TTC549 (cell line): ENCODE data around the gene BCAS1.

Experiments
- FAIRE-seq: peaks from 2 replicates; lab custom pipeline; 2012; peaks lifted over from hg19 to GRCh38; lab: Jason Lieb, UNC

Gene BCAS1

DNA sequence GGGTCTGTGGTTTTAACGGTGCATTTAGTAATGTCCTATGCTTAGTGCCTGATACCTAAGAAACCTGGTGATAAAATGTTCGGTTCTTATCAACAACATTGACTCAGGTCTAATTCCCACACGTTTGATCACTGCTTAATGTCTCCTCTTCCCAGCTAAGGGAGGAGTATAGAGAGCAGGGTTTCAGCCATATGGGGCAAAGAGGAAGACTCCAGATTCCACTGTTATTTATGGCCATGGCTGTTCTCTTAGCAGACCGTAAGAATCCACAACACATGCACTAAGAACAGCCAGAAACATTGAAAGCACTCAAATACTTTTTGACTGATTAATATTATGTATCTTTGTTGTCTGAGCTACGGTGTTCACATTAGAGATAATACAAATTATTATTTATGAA lies 112.1 kb downstream of the BCAS1 start:
- no peak for FAIRE-seq

DNA sequence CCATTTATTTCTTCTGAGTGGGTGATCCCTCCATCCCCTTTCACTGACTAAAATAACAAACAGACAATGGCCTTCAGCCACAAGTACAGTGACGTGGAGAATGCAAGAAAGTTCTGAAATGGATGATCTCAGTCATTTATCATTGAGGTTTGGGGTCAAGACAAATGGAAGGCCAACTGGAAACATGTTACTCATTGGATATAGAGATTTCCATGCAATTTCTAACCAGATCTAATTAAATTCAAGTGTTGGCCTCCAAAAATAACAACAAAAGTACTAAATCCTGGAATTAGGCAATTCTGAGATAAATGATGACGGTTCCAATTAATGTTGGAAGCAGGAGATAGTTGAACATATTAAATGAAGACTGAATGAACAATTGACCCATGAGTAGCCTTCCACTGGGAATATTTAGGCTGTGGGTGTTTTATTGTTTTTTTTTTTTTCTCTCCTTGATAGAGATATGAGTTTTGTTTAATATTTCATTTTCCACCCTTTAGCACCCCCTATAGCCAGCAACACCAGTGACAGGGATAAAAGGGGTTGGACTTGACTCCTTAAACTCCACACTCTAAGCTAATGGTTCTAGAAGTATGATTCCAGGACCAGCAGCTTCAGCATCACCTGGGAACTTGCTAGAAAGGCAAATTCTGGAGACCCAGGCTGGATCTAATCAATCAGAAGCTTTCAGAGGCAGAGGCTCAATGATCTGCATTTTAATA lies 112.8 kb downstream of the BCAS1 start:
- no peak for FAIRE-seq

DNA sequence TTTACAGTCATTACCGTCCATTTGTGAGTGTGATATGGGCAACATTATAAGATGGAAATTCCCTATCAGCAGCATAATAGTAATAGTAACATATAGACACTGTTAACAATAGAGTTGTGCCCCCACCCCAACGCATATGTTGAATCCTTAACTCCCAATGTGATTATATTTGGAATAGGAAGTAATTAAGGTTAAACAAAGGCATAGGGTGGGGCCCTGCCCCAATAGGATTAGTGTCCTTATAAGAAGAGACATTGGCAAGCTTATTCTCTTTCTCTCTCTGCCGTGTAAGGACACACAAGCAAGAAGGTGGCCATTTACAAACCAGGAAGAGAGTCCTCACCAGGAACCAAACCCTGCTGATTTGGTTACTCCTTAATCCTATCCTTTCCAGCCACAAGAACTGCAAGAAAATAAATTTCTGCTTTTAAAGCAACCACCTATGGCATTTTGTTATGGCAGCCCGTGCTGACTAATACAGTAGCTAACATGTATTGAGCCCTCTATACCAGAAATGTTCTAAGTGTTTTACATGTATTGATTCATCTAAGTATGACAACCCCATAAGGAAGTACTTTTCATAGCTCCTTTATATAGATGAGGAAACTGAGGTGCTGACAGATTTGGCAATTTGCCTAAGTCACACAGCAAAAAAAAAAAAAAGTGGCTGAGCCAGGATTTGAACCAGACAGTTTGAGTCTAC lies 114.2 kb downstream of the BCAS1 start:
- FAIRE-seq = no peak

DNA sequence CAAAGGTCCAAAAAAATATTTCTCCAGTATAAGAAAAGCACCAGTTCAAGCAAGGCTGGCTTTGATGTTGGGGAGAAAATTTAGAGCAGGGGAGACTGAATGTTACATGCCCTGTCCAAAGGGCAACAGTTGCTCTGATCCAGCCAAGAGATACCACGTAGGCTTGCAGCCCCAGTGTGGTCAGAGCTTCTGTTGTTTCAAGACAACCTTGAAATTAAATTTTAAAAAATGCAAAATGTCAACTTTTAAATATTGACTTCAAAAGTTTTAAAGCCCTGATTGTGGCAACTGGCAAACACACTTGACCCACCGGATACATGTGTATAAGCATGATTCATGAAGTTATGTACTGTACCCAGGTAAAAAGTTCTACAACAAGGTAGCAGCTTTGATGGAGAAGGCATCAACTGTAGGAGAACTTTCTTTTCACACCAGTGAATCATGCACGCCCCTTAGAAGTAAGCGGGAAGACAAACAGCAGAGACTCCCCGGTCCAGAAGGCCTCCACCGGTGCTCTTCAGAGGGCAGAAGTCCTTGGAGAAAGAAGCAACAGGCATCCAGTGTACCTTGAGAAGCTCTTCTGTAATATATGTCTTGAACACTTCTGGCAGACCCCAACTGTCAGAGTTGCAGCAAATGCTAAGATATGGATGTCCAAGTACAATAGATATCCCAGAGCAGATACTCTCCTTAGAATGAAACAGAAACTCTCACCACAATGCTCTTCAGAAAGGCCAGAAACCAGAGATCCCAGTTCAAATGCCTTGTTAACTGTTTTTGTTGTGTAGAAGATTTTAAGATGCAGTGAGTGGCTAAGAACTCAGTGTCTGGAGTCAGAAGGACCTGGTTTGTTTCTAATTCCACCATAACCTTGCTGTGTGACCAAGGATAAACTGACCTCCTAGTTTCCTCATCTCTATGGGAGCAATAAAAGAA lies 115.4 kb downstream of the BCAS1 start:
- no peak for FAIRE-seq

DNA sequence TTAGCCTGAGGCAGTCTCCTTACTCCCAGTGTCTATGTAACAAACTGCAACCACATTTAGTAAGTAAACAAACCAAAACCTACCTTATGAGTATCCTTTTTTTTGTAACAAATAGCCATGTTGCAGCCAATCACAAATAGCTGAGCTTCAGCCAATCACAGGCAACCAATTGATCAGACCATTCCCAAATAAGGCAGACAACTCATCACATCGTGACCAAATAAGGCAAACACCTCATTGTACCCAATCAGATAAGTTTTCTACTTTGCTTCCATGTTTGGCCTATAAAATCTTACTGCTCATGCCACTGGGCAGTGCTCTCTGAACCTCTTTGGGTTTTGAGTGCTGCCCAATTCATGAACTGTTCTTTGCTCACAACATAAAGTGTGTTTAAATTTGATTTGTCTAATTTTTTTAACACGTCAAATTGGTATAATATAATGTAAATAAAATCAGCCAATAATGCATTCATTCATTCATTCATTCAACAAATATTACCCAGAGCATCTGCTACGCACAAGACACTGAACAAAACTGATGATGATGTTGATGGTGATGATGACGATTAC lies 117.8 kb downstream of the BCAS1 start:
- no peak for FAIRE-seq

DNA sequence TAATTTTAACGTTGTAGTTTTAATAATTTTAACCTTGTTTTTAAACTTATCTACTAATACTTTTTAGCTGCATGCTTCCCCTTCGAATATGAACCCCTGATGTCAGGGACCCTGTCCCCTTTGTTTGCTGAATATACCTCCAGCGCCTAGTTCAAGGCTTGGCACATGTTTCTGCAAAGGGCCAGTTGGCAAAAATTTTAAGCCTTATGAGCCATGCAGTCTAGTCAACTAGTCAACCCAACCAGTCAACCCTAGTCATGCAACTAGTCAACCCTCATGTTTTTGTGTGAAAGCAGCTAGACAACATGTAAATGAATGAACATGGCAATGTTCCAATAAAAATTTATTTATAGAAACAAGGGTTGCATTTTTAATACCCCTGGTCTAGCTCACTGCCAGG lies 119.8 kb downstream of the BCAS1 start:
- no peak for FAIRE-seq

DNA sequence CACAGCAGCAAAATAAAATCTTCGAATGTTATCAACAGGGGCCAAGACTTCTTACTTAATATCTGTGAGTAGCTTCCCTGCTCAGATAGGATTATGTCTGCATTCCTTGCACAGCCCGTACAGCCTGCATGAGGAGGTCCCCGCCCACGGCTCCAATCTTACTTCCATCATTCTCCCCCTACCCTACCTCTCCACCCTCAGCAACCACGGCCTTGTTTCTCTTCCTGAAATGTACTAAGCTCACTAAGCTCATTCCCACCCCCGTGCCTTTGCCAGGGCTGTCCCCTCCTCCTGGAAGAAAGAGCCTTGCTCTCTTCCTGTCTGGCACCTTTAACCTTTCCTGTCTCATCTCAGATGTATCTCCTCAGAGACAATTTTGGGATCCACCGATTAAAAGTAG lies 120.4 kb downstream of the BCAS1 start:
- no peak for FAIRE-seq

DNA sequence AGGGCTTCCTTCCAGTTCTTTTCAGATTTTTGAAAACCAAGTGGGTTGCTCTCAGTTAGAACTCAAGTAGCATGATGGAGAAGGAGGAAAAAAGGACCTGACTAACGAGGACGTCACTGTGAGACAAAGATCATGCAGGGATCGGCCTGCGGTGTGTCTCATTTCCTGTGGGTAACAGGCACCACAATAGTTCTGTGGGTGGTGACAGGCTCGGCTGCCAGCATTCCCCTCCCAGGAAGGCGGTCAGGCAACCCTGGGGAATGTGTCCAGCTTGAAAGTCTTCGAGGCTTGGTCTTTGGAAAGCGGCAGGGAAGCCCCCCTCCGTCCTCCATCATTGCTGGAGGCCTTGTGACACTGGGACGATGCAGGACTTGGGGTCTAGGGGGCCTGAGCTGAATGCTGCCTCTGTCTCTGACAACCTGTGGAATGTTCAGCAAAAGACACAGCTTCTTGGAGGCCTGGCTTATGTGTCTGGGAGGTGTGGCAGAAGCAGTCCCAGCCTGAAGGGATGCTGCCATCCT lies 121.0 kb downstream of the BCAS1 start:
- FAIRE-seq = no peak

DNA sequence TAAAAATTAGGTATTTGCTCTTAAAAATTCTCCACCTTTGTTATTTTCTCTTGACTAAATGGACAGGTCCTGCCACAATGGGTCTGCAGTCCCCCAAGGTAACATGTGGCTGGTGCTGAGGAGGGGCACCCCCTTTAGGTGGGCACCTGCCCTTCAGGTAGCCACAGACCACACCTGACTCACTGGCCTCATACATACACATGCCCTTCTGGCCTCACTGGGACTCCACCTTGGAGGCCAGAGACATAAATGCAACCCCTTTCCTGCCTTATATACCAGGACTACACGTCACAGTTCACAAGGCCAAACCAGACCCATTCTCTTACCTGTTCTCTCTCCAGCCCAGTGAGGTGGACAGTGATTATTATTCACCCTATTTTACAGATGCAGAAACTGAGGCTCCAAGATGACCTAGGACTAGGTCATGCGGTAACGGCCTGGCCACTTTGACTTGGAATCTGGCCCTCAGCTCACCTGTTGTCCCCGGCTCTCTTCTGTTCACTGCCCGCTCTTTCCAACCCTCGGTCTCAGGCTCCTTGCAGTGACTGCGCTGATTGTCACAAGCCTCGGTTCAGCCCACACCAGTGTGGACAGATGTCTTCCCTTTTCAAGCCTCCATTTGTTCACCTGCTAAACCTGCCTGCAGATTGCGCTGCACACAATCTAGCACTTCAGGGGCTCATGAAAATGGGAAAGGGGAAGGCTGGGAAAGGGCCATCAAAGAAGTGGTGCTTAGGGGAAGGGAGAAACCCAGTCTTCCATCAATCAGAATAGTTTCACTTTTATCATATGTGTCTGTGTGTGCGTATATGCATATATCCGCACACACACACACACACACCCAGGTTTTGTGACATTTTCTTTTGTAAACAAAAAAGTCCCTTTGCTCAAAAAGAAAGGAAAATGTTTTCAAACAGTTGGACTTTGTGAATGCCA lies 121.7 kb downstream of the BCAS1 start:
- FAIRE-seq = no peak

DNA sequence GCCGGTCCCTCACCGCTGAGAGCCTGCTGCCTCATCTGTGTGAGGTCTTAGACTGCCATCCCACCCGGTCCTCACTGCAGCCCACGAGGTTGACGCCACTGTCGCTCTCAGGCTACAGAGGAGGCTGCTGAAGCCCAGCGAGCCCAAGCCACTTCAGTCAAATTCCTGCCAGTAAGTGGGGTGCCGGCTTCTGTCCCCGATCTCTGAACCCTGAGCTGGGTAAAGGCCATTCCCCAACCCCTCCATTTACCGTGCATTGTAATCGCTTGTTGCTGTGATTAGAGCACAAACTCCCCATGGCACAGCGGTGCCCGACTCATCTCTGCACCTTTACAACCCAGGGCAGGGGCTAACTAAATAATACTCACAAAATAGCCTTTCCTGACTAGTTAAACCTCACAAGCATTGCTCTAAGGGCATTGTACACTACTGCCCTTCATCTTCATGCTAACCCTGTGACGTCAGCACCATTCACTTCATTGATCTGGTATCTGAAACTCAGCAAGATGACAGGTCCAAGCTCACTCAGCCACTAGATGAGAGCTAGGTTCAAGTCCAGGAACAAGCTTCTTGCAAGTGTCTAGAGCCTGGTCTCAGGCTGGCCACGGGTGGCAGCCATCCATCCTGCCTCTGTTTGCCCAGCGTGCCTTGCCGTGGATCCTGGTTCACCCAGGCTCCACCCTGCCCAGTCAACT lies 122.7 kb downstream of the BCAS1 start:
- no peak for FAIRE-seq

DNA sequence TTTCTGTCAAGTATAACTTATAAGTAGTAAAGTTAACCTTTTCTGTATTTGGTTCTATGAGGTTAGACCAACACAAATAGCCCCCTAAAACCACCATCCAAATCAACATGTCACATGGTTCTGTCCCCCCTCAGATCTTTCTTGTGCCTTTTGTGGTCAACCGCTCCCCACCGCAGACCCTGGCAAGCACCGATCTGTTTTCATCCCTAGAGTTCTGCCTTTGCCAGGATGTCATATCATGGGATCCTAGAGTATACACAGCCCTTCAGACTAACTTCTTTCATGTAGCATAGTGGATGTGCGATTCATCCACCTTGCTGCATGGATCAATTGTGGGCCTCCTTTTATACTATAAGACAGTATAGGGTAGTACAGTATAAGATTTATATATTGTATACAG lies 124.3 kb downstream of the BCAS1 start:
- FAIRE-seq = no peak

DNA sequence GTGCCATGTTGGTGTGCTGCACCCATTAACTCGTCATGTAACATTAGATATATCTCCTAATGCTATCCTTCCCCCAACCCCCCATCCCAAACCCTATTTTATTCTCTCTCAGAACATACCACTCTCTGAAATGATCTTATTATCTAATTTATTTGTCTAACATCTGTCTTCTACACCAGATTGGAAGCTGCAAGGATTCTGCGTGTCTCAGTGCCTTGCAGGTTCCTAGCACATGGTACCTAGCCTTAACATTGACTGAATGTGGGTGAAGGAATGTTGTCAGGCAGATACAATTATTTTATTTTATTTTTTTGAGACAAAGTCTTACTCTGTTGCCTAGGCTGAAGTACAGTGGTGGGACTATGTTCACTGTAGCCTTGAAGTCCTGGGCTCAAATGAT lies 124.9 kb downstream of the BCAS1 start:
- no peak for FAIRE-seq

DNA sequence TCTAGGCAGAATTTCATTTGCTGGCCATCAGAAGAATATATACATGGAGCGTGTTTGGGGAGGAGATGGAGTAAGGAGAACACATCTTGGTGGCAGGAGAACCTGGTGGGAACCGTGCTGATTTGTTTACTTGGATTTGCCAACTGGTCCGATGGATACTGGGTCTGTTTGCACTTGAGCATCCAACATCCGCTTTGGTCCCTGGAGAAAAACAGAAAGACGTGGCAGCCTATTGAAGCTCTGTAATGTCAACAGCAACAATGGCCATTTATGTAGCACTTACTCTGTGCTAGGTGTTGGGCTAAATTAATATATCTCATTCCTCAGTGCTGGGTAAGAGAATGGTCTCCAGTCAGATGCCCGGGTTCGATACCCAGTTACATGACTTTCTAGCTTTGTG lies 125.6 kb downstream of the BCAS1 start:
- no peak for FAIRE-seq

DNA sequence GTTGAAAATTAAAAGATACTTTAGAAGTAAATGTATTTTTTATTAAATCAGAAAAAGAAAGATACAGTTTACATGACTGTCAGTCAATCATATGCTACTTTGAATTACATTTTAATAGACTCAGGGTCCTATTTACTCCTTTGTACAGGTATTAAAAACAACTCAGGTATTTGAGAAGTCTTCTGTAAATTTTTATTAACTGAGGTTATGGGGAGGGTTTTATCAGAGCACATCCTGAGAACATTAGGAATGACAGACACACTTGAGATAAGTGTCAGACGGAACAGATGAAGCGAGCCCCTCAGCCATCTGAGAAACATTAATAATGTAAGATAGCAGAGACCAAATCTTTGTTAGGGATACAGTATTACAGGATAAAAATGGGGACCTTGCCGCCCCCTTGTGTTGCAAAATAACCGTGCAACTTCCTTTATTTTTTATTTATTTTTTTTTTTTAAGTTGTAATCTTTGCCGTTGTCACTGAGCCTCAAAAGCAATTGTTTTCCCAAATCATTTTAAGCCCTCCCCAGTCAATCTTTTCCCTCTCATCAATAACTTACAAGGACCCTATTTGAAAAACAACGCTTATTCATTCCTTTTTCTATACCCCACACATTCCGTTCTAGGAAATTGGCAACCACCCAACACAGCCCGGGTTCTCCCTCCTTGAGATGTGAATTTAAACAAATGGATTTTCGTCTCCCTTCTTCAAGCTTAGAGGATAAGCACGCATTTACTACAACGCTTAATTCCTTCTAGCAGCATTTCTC lies 126.7 kb downstream of the BCAS1 start:
- no peak for FAIRE-seq

DNA sequence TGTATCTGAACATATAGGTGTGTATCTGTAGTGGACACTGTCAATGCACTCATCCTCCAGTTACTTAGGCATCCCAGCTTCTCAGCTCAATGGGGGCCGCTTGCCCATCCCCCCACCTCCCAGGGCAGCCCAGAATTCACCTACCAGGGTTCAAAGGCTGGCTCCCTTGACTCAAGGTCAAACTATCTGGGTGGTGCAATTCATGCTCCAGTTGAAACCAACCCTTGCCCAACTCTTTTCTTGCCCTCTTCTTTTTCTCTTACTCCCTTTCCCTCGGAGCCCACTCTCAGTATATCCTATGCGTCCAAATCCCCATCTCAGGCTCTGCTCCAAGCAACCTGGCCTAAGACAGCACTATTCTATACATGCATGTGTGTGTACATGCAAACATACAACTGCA lies 127.4 kb downstream of the BCAS1 start:
- FAIRE-seq = no peak

DNA sequence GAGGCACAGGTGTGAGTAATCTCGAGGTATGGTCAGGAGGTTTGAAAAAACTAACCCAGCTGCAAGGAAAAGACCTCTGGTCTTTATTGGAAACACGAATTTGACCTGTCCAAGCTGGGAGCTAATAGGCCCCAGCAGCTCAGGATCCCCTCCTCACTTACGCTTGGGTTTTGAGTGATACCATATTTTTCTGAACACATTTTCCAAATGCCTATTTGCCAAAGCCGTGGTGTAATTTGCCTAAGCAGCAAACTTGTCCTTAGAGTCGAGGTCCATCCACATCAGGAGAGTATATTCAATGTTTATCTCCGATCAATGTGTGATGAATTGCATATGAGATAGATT lies 128.0 kb downstream of the BCAS1 start:
- no peak for FAIRE-seq

DNA sequence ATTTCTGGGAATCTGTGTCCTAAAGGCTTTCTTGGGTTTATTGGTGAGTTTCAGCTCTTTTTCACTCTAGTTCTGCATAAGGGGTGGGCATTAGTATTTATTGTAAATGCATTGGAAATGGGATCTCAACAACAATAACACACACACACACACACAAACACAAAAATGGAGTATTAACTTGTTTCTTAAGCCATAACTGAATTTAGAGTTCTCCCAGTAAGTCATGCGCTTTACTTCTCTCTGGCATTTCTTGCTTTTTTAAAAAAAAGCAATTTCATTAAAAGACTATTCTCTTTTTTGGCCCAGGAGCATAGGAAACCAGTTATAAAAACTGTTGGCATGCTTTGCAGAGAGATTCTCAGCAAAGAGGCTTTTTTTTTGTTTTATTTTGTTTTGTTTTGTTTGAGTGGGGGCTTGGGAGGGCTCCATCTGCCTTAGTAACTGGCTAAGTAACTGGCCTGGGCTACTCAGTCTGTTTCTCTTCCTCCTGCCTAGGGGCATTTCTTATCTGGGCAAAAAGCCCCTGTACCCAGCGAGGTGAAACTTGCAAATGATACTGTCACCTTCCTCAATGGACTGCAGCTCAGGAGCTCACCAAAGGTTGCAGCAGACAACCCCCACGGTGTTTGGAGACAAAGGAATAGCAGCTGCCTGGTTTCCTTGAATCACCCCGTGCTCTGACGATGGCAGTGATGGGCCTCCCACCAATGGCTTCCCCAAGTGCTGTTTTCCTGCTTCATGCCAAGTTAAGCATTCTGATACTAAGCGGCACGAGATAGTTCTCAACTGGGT lies 128.5 kb downstream of the BCAS1 start:
- FAIRE-seq = no peak

DNA sequence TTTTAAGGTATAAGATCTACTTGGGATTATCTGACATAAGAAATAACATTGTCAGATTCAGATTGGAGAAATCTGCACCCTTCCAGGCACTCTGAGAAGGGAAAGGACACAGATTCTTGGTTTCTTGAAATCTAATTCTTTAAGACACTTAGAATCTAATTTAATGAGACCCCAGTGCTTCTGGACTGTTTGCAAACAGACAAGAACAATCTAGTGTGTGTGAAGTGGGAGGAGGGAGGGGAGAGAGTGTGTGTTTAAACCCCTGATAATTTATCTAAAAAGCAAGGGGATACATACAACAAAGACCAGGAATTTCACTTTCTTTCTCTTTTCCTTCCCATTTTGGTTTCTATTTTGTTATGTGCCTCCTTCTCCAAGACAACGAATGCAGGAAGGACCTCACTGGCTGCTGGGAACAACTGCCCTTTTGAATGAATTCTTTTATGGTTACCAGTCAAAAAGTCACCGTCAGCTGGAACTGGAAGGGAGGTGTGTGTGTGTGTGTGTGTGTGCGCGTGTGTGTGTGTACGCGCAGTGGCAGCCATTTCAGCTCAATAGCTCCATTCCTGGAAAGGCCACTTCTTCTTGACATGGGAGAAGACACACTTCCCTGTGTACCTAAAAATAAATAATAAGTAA lies 129.4 kb downstream of the BCAS1 start:
- FAIRE-seq = no peak

DNA sequence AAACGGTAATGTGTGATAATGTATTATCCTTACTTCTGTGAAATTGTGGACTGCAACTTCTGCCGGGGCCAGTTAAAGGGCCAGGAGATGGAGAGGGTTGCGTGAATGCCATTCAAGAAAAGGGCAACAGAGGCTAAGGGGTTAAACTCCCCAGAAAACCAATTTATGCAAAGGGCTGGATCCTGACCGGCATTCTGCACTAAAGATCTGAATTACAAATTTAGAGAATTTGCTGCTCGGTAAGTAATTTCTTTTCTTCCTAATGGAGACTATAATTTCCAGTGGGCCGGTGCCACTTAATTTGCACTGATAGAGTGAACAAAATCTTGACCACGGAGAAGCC lies 130.1 kb downstream of the BCAS1 start:
- no peak for FAIRE-seq
